NB4 (cell line): Measurements from ENCODE around the gene CPED1.
"Not testable (repeated sequence)": the region's sequence is repeated elsewhere in the genome, so short reads cannot be mapped to it uniquely, and the experiment has no call there.

Experiments
- DNase-seq: peaks from one replicate; pipeline ENCODE4 v3.0.0; 2010; ENCODE audit warnings: low read depth
- H3K4me3 ChIP-seq: one replicate; pipeline ENCODE4 v1.5.1; 2011; ENCODE audit warnings: mild to moderate bottlenecking, low read depth, low read length, moderate library complexity
- MAX ChIP-seq: IDR thresholded peaks from 2 replicates; pipeline ENCODE4 v1.6.1; 2011; ENCODE audit warnings: low read depth, low read length
- MYC ChIP-seq: IDR thresholded peaks from 2 replicates; pipeline ENCODE4 v1.6.1; 2011; ENCODE audit warnings: low read depth, low read length
- POLR2A ChIP-seq: IDR thresholded peaks from 2 replicates; pipeline ENCODE4 v1.6.1; 2011; ENCODE audit warnings: mild to moderate bottlenecking; ENCODE audit not compliant: insufficient read length; ENCODE audit errors: extremely low read depth
- TF ChIP-seq, protein P1 (sequence below): IDR thresholded peaks from one replicate; pipeline ENCODE4 v1.5.1; 2012; ENCODE audit warnings: low read depth, low read length

CPED1 gene

GRCh38 chr7:121244120-121244870 lies 255.8 kb downstream of the CPED1 start:
- H3K4me3 ChIP-seq: no peak overlapping the region
- no peak for DNase-seq
- TF ChIP-seq MYC: no peak
- TF ChIP-seq, protein P1, sequence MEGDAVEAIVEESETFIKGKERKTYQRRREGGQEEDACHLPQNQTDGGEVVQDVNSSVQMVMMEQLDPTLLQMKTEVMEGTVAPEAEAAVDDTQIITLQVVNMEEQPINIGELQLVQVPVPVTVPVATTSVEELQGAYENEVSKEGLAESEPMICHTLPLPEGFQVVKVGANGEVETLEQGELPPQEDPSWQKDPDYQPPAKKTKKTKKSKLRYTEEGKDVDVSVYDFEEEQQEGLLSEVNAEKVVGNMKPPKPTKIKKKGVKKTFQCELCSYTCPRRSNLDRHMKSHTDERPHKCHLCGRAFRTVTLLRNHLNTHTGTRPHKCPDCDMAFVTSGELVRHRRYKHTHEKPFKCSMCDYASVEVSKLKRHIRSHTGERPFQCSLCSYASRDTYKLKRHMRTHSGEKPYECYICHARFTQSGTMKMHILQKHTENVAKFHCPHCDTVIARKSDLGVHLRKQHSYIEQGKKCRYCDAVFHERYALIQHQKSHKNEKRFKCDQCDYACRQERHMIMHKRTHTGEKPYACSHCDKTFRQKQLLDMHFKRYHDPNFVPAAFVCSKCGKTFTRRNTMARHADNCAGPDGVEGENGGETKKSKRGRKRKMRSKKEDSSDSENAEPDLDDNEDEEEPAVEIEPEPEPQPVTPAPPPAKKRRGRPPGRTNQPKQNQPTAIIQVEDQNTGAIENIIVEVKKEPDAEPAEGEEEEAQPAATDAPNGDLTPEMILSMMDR: no peak
- no peak for TF ChIP-seq POLR2A
- TF ChIP-seq MAX: no peak

- not testable (repeated sequence) for H3K4me3 ChIP-seq, DNase-seq
These were observed 262.9 kb downstream of the CPED1 start for GRCh38 chr7:121251367-121251766.

DNA sequence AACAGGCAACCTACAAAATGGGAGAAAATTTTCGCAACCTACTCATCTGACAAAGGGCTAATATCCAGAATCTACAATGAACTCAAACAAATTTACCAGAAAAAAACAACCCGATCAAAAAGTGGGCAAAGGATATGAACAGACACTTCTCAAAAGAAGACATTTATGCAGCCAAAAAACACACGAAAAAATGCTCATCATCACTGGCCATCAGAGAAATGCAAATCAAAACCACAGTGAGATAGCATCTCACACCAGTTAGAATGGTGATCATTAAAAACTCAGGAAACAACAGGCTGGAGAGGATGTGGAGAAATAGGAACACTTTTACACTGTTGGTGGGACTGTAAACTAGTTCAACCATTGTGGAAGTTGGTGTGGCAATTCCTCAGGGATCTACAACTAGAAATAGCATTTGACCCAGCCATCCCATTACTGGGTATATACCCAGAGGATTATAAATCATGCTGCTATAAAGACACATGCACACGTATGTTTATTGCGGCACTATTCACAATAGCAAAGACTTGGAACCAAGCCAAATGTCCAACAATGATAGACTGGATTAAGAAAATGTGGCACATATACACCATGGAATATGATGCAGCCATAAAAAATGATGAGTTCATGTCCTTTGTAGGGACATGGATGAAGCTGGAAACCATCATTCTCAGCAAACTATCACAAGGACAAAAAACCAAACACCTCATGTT lies 264.2 kb downstream of the CPED1 start:
- DNase-seq, H3K4me3 ChIP-seq: not testable (repeated sequence)

DNA sequence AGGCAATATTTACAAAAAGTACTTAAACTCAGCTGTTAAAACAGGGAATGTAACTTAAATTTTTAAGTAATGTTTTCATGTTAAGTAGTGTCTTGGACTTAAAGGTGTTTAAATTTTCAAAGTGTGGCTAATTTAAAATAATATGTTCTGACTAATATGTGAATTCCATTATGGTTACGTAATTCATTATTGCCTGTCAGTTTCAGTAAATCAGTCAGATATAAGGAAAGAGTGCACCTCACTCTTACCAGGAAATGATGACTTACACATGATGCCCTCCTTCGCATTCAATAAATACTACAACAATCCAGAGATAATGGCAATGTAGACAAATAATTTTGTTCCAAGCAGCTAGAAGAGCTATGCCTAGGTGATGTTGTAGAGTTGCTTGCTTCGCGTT lies 271.3 kb downstream of the CPED1 start:
- no peak for DNase-seq
- no peak overlapping the region for H3K4me3 ChIP-seq
- TF ChIP-seq, protein P1: no peak
- no peak for TF ChIP-seq MYC
- no peak for TF ChIP-seq MAX
- TF ChIP-seq POLR2A: no peak

- TF ChIP-seq, protein P1: no peak
- TF ChIP-seq POLR2A (no peak), MAX (no peak), MYC (no peak)
These were observed 272.8 kb downstream of the CPED1 start for GRCh38 chr7:121261207-121261884.

DNA sequence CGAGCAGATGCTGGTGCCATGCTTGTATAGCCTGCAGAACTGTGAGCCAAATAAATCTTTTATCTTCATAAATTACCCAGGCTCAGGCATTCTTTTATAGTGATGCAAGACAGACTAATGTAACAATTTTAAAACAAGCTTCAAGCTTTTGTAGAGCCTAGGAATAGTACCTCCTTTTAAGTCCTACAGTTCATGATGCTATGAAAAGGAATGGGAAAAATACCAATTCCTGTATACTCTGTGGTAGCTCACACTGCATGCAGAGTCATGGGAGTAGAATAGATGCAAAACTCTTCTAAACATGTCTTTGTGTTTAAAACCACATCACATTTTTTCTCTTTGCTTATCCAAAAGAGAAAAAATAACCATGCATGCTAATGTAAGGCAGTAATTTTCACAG lies 273.7 kb downstream of the CPED1 start:
- no peak for DNase-seq
- H3K4me3 ChIP-seq: no peak overlapping the region
- TF ChIP-seq, protein P1: no peak
- TF ChIP-seq POLR2A (no peak), MAX (no peak), MYC (no peak)

More at GRCh38 chr7:121261207-121261884, 272.8 kb downstream of the CPED1 start:
- DNase-seq: no peak
- H3K4me3 ChIP-seq: no peak overlapping the region

DNA sequence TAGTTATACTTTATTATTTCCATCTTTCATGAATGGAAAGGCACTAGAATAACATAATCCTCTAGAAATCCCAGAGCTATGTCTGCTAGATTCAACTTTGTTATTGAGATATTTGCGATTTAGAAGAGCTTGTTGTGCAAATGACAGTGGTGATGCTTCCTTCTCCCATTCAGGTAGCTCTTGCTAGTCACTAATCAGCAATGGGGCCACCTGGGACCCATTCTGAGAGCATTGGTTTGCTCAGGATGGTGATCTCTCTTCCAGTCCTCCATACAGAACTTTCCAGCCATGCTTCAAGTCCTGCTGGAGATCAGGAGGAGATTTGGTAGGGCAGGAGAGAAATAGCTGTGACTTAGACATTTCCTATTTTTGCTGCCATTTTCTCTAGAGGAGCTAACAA lies 274.5 kb downstream of the CPED1 start:
- TF ChIP-seq MAX (no peak), MYC (no peak), POLR2A (no peak)
- TF ChIP-seq, protein P1: no peak
- no peak for DNase-seq
- H3K4me3 ChIP-seq: no peak overlapping the region
